Uterus (tissue), 4 donors: ENCODE measurements around the gene CT55. TPM values are rescaled to one million over a fixed set of nuclear protein-coding genes. Genes with fewer than 3 reads are reported as not detected.
"Not testable (repeated sequence)": the region's sequence is repeated elsewhere in the genome, so short reads cannot be mapped to it uniquely, and the experiment has no call there.

Experiments
- DNase-seq, 2 donors: peaks; one replicate each; pipeline ENCODE4 v3.0.0-alpha.2; 2019 to 2020
- H3K27ac ChIP-seq, 2 donors: fragments of 200-600 bp; sonication (generic); 1 replicate in 1 of 2; 2 replicates in 1 of 2; pipeline ENCODE4 v1.5.1; 2016 to 2018
- H3K27me3 ChIP-seq, 2 donors: fragments of 200-600 bp; sonication (generic); one replicate each; pipeline ENCODE4 v1.5.1; 2018 to 2019; ENCODE audit warnings: control low read depth in 1 of 2
- H3K36me3 ChIP-seq, 2 donors: fragments of 200-600 bp; sonication (generic); one replicate each; pipeline ENCODE4 v1.5.1; 2019; ENCODE audit warnings: control low read depth in 1 of 2
- H3K4me1 ChIP-seq, 2 donors: fragments of 200-600 bp; sonication (generic); one replicate each; pipeline ENCODE4 v1.5.1; 2018 to 2019; ENCODE audit warnings: control low read depth in 1 of 2
- H3K4me3 ChIP-seq, 2 donors: fragments of 200-600 bp; sonication (generic); 1 replicate in 1 of 2; 2 replicates in 1 of 2; pipeline ENCODE4 v1.5.1; 2018 to 2019; ENCODE audit warnings: mild to moderate bottlenecking in 1 of 2
- H3K9me3 ChIP-seq, 2 donors: fragments of 200-600 bp; sonication (generic); one replicate each; pipeline ENCODE4 v1.5.1; 2019; ENCODE audit warnings: control low read depth in 1 of 2
- POLR2A ChIP-seq, 2 donors: fragments of 450-650 bp; IDR thresholded peaks; one replicate each; pipeline ENCODE4 v1.6.1; 2016; ENCODE audit warnings: antibody characterized with exemption in 2 of 2, mild to moderate bottlenecking in 1 of 2, moderate library complexity in 1 of 2
- intact Hi-C: fragments of 100-400 bp; cut with DNase I; formaldehyde crosslinking; loops from one replicate; pipeline ENCODE4 v1.15.1; 2023; ENCODE audit warnings: low total_unique reads
- total RNA-seq, 4 donors: library from RNA; depleted of rRNA in 3 of 4; stranded (reverse); fragments of >200 nt in 3 of 4; gene quantifications; one replicate each; pipeline versions ENCODE4 v1.1.0 to v1.2.4, GENCODE V29; 2014 to 2023
- TF ChIP-seq, protein P1 (sequence below), 4 experiments: fragments of 200-600 bp in 2 of 4; fragments of 450-650 bp in 2 of 4; sonication (generic) in 2 of 4; IDR thresholded peaks; one replicate each; pipeline ENCODE4 v1.5.1; 2016 to 2019; ENCODE audit warnings: antibody characterized with exemption in 4 of 4, mild to moderate bottlenecking in 2 of 4, moderate library complexity in 1 of 4
- donor health status: DM: yes; HTN: yes; CAD: no.

The CT55 gene
- total RNA-seq, 4 donors from 2014 or later: not detected

DNA sequence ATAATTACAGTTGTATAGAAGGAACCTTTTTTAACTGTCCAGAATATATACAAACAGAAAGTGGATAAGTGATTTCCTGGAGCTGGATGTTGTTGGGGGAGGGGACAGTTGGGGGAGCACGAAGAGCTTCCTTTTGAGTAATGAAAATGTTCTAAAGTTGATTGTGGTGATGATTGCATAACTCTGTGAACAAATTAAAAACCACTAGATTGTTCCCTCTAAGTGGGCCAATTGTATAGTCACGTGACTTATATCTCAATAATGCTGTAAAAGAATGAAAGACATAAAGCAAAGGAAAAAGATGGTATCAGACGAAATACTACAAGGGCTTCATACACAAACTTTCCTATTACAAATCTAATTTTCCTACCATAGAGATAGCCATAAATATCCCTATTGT is 2.7 kb downstream of the CT55 start:
- Histone ChIP-seq H3K27me3 (no peaks in the 10 kb centered on the region), H3K4me3 (no peak overlapping the region), H3K4me1 (no peaks in the 10 kb centered on the region), H3K27ac (no peak overlapping the region), H3K9me3 (no peaks in the 10 kb centered on the region), H3K36me3 (no peaks in the 10 kb centered on the region)
- intact Hi-C loops: no loop called here
- no peak for DNase-seq
- TF ChIP-seq, protein P1, sequence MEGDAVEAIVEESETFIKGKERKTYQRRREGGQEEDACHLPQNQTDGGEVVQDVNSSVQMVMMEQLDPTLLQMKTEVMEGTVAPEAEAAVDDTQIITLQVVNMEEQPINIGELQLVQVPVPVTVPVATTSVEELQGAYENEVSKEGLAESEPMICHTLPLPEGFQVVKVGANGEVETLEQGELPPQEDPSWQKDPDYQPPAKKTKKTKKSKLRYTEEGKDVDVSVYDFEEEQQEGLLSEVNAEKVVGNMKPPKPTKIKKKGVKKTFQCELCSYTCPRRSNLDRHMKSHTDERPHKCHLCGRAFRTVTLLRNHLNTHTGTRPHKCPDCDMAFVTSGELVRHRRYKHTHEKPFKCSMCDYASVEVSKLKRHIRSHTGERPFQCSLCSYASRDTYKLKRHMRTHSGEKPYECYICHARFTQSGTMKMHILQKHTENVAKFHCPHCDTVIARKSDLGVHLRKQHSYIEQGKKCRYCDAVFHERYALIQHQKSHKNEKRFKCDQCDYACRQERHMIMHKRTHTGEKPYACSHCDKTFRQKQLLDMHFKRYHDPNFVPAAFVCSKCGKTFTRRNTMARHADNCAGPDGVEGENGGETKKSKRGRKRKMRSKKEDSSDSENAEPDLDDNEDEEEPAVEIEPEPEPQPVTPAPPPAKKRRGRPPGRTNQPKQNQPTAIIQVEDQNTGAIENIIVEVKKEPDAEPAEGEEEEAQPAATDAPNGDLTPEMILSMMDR (IDR thresholded peaks at IDR 0.05): no peak
- no peak for TF ChIP-seq POLR2A (IDR thresholded peaks at IDR 0.05)

DNA sequence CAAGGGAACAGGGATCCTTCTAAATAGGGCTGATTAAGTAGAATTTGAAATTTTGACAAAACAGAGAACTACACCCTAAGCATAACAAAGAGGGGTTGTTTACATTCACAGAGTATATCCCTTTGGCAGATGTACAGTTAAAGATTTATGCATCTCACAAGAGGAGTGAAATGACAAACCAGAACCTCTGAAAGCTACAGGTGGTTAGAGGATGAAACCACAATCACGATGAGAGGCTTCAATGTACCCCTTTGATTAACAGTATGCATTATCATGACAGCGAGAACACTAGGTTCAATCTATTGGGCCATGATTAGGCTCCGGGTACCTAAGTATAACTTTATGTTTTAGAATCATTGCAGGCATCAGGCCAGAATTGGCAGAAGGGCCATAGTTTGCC is 16.5 kb downstream of the CT55 start:
- DNase-seq, intact Hi-C loops, H3K4me1 ChIP-seq, H3K27ac ChIP-seq, H3K4me3 ChIP-seq, H3K36me3 ChIP-seq, H3K9me3 ChIP-seq, H3K27me3 ChIP-seq: not testable (repeated sequence)

DNA sequence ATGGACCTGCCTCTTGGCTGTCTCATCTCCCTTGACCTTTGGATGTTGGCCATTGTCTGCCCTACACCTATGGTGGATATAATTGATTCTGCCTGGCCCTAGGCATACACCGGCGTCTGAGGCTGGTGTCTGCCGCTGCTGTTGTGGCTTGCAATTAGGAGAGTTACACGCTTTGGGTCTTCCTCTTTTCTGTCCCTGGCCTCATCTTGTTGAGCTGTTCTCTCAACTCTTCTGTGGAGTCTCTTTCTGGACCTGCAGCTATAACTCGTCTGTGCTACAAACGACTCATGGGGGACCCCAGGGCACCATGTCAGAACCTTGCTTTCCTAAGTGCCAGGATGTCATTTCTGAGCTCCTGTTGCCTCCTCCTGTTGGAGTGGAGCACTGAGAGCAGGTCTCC is 45.1 kb downstream of the CT55 start:
- H3K4me3 ChIP-seq, DNase-seq, H3K9me3 ChIP-seq, H3K36me3 ChIP-seq, intact Hi-C loops, H3K4me1 ChIP-seq, H3K27me3 ChIP-seq, H3K27ac ChIP-seq: not testable (repeated sequence)

DNA sequence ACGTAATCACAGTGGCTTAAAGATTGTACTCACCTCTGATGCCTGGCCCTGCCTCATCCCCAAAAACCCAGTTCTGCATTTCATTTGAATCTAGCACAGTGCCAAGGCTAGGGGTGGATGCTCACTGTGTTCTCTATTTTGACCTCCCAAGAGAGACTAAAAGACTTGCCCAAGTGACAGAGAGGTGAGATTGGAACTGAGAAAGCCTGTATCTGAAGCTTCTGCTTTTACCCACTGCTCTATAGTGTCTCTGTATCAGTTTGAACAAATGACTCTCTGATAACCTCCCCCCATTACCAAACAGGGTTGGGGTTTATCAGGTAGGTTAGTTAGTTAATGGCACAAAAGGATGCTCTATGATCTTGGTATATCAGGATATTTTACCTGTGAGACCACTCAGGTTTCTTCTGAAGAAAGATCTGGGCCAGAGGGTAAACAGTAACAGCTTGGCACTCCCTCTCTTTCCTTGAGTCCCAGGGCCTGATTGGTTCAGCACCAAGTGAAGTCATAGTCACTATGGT is 51.1 kb downstream of the CT55 start, which contains the start of gene ETDB:
Gene ETDB (minus strand): TSS at position 471 of the 521 bp plus-strand sequence. CDS start 1,265 bp downstream, outside the sequence.
- DNase-seq, H3K4me1 ChIP-seq, H3K4me3 ChIP-seq, intact Hi-C loops, H3K27me3 ChIP-seq, H3K36me3 ChIP-seq, H3K27ac ChIP-seq, H3K9me3 ChIP-seq: not testable (repeated sequence)

DNA sequence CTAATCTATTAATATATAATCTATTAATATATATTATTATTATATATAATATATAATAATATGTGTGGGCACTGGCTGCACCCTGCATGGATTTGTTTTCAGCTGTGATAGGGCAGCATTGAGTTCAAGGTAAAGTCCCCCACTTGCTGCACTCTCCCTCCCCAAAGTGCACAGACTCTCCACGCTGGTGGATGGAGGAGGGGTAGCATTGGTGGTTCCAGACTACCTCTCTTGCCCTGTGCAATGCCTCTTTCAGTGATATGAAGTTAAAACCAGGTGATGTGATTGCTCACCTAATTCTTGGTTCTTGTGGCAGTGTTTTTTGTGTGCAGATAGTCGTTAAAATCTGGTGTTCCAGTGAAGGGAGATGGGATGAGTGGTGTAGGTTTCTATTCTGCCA is 55.1 kb downstream of the CT55 start:
- DNase-seq, H3K27me3 ChIP-seq, H3K9me3 ChIP-seq, H3K4me3 ChIP-seq, H3K4me1 ChIP-seq, H3K27ac ChIP-seq, H3K36me3 ChIP-seq, intact Hi-C loops: not testable (repeated sequence)

DNA sequence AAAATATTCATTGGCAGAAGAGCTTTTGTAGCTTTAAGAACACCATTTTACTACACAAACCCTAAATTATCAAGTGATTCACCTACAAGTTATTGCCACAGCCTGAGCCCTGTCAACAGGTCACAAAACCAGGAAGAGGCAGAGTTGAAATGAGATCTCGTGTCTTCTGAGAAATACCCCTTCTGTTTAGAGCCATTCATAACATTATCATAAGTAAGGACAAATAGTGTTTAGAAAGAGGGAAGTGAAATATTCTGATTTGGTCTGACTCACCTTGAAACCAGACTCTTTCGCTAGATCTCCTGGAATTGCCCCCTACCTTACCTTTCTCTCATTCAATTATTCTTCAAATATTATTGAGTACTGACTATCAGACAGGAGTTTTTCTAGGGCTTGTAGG is 56.8 kb downstream of the CT55 start:
- Histone ChIP-seq H3K4me1 (no peaks in the 10 kb centered on the region), H3K27me3 (no peaks in the 10 kb centered on the region), H3K9me3 (no peaks in the 10 kb centered on the region), H3K27ac (no peak overlapping the region), H3K36me3 (no peaks in the 10 kb centered on the region), H3K4me3 (no peak overlapping the region)
- no peak for DNase-seq
- no peak for TF ChIP-seq POLR2A (IDR thresholded peaks at IDR 0.05)
- TF ChIP-seq, protein P1 (IDR thresholded peaks at IDR 0.05): no peak
- intact Hi-C loops: no loop called here

DNA sequence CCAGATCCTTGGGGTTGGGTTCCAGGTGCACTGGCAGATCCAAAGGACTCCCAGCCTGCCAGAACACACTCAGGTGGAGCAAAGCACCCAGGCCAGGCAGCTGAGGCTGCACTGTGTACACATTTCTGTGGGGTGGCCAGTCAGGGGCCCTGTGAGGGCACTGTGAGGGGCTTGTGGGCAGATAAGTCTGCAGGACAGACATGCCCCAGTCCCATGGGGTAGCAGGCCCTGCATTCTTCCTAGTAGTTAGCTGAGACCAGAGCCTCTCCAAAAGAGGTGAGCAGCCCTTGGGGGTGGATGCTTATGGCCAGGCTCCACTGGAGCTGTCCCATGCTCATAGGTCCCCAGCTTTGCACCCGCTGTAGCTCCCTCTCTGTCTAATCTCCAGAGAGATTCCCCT is 58.5 kb downstream of the CT55 start:
- no peaks in the 10 kb centered on the region for H3K27me3 ChIP-seq
- H3K36me3 ChIP-seq: no peaks in the 10 kb centered on the region
- no peak overlapping the region for H3K4me3 ChIP-seq
- H3K9me3 ChIP-seq: no peaks in the 10 kb centered on the region
- H3K4me1 ChIP-seq: no peaks in the 10 kb centered on the region
- no peak for DNase-seq
- no peak overlapping the region for H3K27ac ChIP-seq
- intact Hi-C loops: no loop called here
- TF ChIP-seq, protein P1 (IDR thresholded peaks at IDR 0.05): no peak
- no peak for TF ChIP-seq POLR2A (IDR thresholded peaks at IDR 0.05)
